ENCODE data around the gene CRIP2. TPM values are rescaled to one million over a fixed set of nuclear protein-coding genes. Genes with fewer than 3 reads are reported as not detected.

CRIP2 gene
- total RNA-seq, 1 donor from 2014 or later = 78.5 TPM

- peaks cover 3% of the 10 kb centered on the region for H3K4me1 Mint-ChIP-seq (ENCODE audit: low read depth, unreplicated experiment)
- TF ChIP-seq CTCF (IDR thresholded peaks at IDR 0.05; ENCODE audit: partially characterized antibody, unreplicated experiment) = no peak
- H3K4me3 Mint-ChIP-seq (ENCODE audit: unreplicated experiment) = no peak overlapping the region
- H3K9me3 Mint-ChIP-seq (ENCODE audit: unreplicated experiment) = peaks cover 6% of the 10 kb centered on the region
- peaks cover 8% of the 10 kb centered on the region for H3K27me3 Mint-ChIP-seq (ENCODE audit: unreplicated experiment)
- H3K36me3 Mint-ChIP-seq (ENCODE audit: unreplicated experiment) = no peaks in the 10 kb centered on the region
- DNase-seq = no peak
- no peak overlapping the region for H3K27ac Mint-ChIP-seq (ENCODE audit: unreplicated experiment)
Measured at GRCh38 chr14:105450123-105450505, 24.5 kb upstream of the CRIP2 start.

GRCh38 chr14:105450864-105451720 lies 23.5 kb upstream of the CRIP2 start:
- Mint-ChIP-seq H3K4me3 (ENCODE audit: unreplicated experiment) (no peak overlapping the region), H3K9me3 (ENCODE audit: unreplicated experiment) (peaks cover 7% of the 10 kb centered on the region), H3K36me3 (ENCODE audit: unreplicated experiment) (no peaks in the 10 kb centered on the region), H3K27me3 (ENCODE audit: unreplicated experiment) (peaks cover 10% of the 10 kb centered on the region), H3K27ac (ENCODE audit: unreplicated experiment) (no peak overlapping the region), H3K4me1 (ENCODE audit: low read depth, unreplicated experiment) (peaks cover 3% of the 10 kb centered on the region)
- no peak for TF ChIP-seq CTCF (IDR thresholded peaks at IDR 0.05; ENCODE audit: partially characterized antibody, unreplicated experiment)
- peak; percentile 17 for DNase-seq

GRCh38 chr14:105452963-105453362 lies 21.7 kb upstream of the CRIP2 start:
- peaks cover 7% of the 10 kb centered on the region for H3K9me3 Mint-ChIP-seq (ENCODE audit: unreplicated experiment)
- DNase-seq = no peak
- no peaks in the 10 kb centered on the region for H3K4me1 Mint-ChIP-seq (ENCODE audit: low read depth, unreplicated experiment)
- H3K4me3 Mint-ChIP-seq (ENCODE audit: unreplicated experiment) = no peak overlapping the region
- TF ChIP-seq CTCF (IDR thresholded peaks at IDR 0.05; ENCODE audit: partially characterized antibody, unreplicated experiment) = no peak
- peaks cover 6% of the 10 kb centered on the region for H3K27me3 Mint-ChIP-seq (ENCODE audit: unreplicated experiment)
- H3K27ac Mint-ChIP-seq (ENCODE audit: unreplicated experiment) = peak overlapping the region; percentile 4
- no peaks in the 10 kb centered on the region for H3K36me3 Mint-ChIP-seq (ENCODE audit: unreplicated experiment)

- Mint-ChIP-seq H3K27ac (ENCODE audit: unreplicated experiment) (no peak overlapping the region), H3K4me1 (ENCODE audit: low read depth, unreplicated experiment) (no peaks in the 10 kb centered on the region), H3K4me3 (ENCODE audit: unreplicated experiment) (no peak overlapping the region), H3K27me3 (ENCODE audit: unreplicated experiment) (peaks cover 6% of the 10 kb centered on the region), H3K9me3 (ENCODE audit: unreplicated experiment) (peaks cover 7% of the 10 kb centered on the region), H3K36me3 (ENCODE audit: unreplicated experiment) (no peaks in the 10 kb centered on the region)
- no peak for TF ChIP-seq CTCF (IDR thresholded peaks at IDR 0.05; ENCODE audit: partially characterized antibody, unreplicated experiment)
- no peak for DNase-seq
Measured at GRCh38 chr14:105453847-105454246, 20.8 kb upstream of the CRIP2 start.

- no peak for DNase-seq
- H3K4me3 Mint-ChIP-seq (ENCODE audit: unreplicated experiment) = no peak overlapping the region
- H3K36me3 Mint-ChIP-seq (ENCODE audit: unreplicated experiment) = no peaks in the 10 kb centered on the region
- no peak overlapping the region for H3K27ac Mint-ChIP-seq (ENCODE audit: unreplicated experiment)
- peaks cover 7% of the 10 kb centered on the region for H3K9me3 Mint-ChIP-seq (ENCODE audit: unreplicated experiment)
- H3K4me1 Mint-ChIP-seq (ENCODE audit: low read depth, unreplicated experiment) = no peaks in the 10 kb centered on the region
- peaks cover 6% of the 10 kb centered on the region for H3K27me3 Mint-ChIP-seq (ENCODE audit: unreplicated experiment)
- TF ChIP-seq CTCF (IDR thresholded peaks at IDR 0.05; ENCODE audit: partially characterized antibody, unreplicated experiment) = no peak
Measured at GRCh38 chr14:105455086-105455640, 19.5 kb upstream of the CRIP2 start.
